HL-60/S4 treated with phorbol 12-myristate 13-acetate at 8.2 ng/mL for 4 days and 3 days (cell line): Measurements from ENCODE around the gene MAMSTR.
"Not testable (repeated sequence)": the region's sequence is repeated elsewhere in the genome, so short reads cannot be mapped to it uniquely, and the experiment has no call there.

Experiments used
- in situ Hi-C: fragments of 300-500 bp; cut with MboI; formaldehyde crosslinking; loops from 2 replicates; pipeline ENCODE4 v1.15.0; 2022; ENCODE audit warnings: low sequenced_read_pairs

The MAMSTR gene, protein sequence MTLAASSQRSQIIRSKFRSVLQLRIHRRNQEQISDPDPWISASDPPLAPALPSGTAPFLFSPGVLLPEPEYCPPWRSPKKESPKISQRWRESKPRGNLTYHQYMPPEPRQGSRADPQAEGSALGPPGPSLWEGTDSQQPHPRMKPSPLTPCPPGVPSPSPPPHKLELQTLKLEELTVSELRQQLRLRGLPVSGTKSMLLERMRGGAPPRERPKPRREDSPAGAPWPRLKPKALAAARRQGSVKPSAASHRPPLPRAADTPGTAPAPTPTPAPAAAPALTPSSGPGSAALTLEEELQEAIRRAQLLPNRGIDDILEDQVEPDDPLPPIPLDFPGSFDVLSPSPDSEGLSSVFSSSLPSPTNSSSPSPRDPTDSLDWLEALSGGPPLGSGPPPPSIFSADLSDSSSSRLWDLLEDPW

DNA sequence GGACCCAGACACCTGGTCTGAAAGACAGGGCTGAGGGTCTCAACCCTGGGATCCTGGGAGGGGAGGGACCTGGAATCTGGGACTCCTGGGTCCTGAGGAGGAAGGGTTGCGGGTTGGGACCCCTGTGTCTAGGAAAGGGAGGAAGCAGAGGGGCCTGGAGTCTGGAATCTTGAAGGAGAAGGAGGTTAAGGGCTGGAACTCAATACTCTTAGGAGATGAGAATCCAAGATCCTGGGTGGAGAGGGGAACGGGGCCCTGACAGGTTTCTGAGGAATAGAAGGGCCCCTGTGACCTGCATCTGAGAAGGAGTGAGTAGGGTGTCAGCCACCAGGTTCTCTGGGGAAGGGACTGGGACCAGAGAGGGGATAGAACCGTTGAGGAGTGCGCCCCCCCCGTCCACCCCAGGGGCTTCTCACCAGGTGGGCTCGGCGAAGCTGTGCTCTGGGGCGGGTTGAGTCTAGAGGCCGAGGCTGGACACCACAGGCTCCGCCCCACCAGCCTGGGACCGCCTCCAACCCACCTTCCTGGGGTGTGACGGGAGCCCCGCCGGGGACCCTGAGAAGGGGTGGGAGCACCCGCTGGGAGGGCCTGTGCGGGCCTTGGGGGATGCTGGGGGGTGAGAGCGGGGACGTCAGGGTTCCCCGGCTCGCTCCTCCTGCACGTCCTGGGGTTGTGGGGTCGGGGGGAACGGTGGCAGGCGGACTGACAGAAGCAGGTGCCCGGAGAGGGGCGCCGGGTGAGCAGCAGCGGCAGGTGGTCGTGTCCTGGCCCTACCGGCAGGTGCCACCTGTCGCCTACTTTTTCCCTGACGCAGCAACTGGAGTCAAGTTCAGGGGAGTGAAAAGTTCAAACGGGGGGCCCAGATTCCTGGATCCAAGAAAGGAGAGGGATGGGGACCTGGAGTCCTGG, at the start of gene MAMSTR:
Gene MAMSTR (minus strand): TSS at position 463 of the 909 bp plus-strand sequence. CDS start 694 bp downstream, outside the sequence.
- in situ Hi-C loops, result no loop called here

DNA sequence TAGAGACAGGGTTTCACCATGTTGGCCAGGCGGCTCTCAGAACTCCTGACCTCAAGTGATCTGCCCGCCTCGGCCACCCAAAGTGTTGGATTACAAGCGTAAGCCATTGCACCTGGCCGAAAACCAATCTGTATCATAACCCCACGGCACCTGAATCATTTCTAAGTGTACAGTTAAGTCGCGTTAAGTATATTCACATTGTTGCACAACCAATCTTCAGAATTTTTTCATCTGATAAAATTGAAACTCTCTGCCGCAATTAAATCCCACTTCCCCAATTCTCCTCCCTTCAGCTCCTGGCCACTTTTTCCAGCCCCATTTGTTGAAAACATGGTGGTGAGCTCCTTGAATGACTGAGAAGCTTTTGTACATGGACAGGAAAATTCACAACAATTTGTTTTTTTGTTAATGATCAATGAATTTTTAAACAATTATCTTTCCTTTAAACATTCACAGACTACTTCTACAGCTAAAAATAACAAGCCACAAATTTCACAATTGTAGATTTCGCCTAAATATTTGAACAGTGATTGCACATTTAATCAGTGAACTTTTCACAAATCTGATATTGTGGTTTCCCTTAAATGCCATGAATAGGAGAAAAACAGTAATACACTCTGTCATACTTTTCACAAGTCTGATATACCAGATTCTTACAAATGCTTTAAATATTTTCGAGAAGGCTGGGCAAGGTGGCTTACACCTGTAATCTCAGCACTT, 49.6 kb upstream of the MAMSTR start:
- in situ Hi-C loops, result no loop called here

DNA sequence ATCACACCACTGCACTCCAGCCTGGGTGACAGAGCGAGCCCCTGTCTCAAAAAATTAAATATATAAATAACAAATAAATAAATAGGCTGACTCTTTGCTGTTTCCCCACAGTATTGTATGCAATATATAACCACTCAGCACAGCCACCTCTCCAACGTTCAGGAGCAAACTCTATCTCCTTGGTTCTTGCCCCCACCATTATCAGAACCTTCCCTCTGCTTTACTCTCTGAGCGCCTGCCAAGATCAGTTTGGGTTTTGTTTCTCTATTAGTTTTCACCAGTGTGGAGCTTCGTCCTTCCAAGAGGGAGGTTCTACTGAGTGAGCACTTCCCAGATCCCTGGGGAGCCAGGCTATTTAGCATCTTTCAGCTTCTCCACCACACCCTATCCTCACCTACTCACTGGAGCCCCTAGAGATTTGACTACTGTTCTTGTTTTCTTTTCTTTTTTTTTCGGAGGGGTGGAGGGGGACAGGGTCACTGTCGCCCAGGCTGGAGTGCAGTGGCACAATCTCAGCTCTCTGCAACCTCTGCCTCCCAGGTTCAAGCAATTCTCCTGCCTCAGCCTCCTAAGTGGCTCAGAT, 48.7 kb upstream of the MAMSTR start:
- in situ Hi-C loops, result not testable (repeated sequence)

DNA sequence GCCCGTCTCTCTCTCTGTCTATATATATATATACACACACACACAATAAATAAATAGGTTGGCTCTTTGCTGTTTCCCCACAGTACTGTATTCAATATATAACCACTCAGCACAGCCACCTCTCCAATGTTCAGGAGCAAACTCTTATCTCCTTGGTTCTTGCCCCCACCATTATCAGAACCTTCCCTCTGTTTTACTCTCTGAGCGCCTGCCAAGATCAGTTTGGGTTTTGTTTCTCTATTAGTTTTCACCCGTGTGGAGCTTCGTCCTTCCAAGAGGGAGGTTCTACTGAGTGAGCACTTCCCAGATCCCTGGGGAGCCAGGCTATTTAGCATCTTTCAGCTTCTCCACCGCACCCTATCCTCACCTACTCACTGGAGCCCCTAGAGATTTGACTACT, 46.3 kb upstream of the MAMSTR start:
- in situ Hi-C loops, result not testable (repeated sequence)

DNA sequence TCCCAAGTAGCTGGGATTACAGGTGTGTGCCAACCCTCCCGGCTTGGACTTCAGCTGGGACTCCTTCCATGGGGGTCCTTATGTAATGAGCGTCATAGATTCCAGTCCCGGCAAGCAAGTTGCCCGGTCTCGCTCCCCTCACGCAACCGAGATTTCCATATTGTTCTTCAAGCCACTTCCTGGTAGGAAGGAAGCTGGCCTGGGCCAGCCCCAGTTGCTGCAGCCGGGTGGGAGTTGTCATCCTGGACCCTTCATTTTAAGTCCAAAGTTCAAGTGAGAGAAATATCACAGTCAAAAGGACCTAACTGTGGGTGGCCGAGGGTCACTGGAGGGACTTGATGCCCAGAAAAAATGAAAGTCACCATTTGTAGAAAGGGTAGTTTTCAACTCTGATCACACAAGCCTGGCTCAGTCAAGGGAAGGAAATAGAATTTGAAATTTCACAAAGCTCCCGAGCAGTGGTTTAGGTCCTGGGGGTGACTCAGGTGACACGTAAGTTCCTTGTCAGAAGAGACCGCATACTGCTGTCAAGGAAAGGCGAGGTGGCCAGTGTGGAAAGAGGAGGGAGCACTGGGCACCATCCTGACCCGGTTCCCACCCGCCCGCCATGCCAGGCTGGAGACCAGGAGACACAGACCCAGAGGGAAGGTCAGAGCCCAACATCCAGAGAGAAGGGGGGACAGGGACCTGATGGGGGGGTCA, 41.1 kb upstream of the MAMSTR start:
- in situ Hi-C loops, result no loop called here

DNA sequence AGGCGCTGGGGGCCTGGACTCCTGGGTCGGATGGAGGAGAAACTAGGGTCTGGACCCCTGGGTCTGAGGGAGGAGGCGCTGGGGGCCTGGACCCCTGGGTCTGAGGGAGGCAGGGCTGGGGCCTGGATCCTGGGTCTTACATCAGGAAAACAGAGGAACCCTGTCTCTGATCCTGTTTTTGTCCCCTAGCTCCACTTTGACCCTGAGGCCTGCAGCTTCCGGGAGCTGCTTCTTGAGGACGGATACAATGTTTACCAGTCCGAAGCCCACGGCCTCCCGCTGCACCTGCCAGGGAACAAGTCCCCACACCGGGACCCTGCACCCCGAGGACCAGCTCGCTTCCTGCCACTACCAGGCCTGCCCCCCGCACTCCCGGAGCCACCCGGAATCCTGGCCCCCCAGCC, 38.2 kb upstream of the MAMSTR start:
- in situ Hi-C loops, result no loop called here

DNA sequence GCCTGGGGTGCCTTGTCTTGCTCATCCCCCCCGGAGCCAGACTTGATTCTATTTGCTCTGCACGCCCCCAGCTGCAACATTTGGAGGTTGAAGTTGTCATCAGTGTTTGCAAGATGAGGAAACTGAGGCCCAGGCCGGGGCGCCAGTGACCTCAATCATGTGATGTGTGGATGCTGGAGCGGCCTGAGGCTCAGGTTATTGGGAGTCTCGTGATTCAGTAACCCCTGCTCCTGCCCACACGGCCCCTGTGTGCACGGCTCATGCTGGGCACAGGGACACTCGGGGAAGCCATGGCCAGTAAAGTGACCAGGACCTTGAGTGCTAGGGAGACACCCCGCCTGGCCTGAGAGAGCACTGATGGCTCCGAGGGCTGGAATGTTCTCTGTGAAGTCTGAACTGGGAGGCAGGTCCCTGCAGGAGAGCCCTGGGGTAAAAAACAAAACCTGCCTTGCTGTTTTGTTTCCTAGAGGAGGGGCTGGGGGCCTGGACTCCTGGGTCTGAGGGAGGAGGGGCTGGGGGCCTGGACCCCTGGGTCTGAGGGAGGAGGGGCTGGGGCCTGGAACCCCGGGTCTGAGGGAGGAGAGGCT, 37.7 kb upstream of the MAMSTR start:
- in situ Hi-C loops, result no loop called here

DNA sequence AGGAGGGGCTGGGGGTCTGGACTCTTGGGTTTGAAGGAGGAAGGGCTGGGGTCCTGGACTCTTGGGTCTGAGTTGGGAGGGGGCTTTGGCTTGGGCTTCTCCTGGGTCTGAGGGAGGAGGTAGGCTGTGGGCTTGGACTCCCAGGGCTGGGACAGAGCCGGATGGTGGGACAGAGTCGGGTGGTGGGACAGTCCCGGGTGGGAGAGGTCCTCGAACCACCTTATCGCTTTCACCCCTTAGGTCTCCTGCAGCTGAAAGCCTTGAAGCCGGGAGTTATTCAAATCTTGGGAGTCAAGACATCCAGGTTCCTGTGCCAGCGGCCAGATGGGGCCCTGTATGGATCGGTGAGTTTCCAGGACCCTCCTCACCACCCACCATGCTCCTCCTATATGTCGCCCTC, 37.2 kb upstream of the MAMSTR start:
- in situ Hi-C loops, result no loop called here

DNA sequence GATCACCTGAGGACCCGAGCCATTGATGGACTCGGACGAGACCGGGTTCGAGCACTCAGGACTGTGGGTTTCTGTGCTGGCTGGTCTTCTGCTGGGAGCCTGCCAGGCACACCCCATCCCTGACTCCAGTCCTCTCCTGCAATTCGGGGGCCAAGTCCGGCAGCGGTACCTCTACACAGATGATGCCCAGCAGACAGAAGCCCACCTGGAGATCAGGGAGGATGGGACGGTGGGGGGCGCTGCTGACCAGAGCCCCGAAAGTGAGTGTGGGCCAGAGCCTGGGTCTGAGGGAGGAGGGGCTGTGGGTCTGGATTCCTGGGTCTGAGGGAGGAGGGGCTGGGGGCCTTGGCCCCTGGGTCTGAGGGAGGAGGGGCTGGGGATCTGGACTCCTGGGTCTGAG, 36.7 kb upstream of the MAMSTR start:
- in situ Hi-C loops, result no loop called here

DNA sequence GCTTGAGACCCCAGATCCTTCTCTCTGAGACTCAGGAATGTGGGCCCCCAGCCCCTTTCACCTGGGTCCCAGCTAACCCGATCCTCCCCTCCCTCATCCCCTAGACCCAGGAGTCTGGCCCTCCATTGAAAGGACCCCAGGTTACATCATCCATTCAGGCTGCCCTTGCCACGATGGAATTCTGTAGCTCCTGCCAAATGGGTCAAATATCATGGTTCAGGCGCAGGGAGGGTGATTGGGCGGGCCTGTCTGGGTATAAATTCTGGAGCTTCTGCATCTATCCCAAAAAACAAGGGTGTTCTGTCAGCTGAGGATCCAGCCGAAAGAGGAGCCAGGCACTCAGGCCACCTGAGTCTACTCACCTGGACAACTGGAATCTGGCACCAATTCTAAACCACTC, 36.3 kb upstream of the MAMSTR start:
- in situ Hi-C loops, result no loop called here

DNA sequence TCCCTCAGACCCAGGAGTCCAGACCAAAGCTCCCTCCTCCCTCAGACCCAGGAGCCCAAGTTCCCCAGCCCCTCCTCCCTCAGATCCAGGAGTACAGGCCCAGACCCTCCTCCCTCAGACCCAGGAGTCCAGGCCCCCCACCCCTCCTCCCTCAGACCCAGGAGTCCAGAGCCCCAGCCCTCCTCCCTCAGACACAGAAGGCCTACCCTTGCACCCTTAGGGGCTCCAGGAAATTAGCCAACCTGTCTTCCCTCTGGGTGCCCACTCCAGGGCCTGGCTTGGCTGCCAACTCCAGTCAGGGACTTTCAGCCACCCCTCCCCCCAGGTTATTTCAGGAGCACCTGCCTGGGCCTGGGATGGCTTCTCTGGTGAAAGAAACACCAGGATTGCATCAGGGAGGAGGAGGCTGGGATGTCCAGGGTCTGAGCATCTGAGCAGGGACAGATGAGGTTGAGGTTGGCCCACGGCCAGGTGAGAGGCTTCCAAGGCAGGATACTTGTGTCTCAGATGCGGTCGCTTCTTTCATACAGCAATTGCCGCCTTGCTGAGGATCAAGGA, 35.6 kb upstream of the MAMSTR start, which contains the start of gene FGF21:
Gene FGF21 (plus strand): TSS at position 441 of the 558 bp plus-strand sequence. CDS start 713 bp downstream, outside the sequence.
- in situ Hi-C loops, result no loop called here

DNA sequence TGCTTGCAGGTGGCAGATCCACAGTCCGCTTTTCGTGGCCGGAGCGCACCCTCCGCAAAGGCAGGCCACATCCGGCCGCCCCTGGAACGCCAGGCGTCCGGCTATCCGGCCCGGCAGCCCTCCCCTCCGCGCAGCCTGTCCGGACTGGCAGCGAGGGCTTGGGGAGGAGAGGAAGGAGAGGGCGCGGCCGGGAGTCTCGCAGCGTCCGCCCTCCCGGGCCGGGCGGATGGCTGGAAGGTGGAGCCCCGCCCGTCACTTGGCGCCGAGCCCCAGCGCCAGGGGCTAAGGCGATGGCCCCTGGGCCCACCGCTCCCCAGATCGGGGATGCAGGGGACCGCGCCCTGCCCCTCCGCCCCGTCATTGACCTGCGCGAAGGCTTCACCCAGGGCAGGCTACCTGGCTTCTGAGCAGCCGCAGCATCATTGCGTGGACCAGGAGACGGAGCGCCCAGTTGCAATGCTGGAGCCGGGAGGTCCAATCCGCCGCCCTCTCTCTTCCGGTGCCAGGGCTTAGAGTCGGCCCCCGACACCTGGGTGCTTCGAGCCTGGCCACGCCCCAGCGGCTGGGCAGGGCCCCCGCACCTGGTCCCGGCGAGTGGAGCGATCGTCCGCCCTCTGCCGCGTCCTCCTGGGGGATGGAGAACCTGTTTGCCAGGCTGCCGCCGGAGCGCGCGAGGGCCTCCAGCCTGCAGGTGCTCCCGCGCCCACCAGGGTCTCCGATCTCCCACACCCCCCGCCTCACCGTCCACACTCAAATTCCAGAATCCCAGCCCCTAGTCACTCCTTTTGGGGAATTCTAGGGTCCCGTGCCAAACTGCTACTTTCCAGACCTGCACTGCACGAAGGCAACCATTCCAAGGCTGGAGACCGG, 33.2 kb upstream of the MAMSTR start, which contains the start of gene FUT1:
Gene FUT1 (minus strand): TSS at position 146 of the 870 bp plus-strand sequence. CDS start 1,360 bp downstream, outside the sequence.
- in situ Hi-C loops, result no loop called here

DNA sequence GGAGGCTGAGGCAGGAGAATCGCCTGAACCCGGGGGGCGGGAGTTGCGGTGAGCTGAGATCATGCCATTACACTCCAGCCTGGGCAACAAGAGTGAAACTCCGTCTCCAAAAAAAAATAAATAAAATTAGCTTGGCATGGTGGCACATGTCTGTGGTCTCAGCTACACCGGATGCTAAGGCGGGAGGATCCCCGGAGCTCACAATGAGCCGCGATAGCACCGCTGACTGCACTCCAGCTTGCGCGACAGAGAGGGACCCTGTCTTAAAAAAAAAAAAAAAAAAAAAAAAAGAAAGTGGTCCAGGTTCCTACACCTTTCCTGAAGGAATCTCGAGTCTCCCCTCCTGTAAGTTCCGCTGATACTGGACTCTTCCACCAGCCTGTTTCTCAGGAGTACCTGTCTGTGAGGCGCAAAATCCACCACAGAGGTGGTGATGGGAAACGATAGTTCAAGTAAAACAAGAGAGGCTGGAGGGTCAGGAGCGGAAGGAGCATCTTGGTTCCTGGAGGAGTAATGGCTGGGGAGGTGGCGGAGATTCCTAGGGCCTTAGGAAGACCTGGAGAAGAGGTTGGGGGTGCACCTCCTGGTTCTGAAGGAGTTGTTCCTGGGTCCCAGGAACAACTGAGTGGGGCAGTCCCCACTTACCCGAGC, 32.4 kb upstream of the MAMSTR start:
- in situ Hi-C loops, result no loop called here

DNA sequence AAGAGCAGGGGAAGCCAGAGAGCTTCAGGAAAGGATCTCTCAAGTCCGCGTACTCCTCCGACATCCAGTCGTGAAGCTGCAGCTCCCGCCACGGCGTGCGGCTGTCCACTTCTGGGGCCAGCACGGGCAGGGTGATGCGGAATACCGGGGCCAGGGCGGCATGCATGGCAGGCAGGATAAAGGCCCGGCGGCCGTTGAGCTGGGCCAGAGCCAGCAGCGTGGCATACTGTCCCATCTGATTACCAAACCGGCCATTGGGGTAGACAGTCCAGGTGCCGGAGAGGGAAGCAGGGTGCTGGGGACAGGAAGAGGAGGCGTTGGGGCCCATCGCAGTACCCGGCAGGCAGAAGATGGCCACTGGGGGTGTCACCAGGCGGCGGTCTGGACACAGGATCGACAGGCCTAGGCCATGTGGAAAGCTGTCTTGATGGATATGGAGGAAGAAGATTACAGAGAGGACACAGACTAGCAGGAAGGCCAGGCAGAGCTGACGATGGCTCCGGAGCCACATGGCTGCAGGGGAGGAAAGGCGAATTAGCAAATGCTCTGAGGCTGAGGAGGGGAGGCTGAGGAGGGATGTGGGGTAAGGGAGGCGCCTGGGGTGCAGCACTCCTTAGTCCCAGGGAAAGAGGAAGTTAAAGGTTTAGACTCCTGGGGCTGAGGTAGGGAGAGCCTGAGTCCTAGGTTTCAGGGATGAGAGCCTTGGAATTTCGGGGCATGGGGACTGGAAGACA, 31.4 kb upstream of the MAMSTR start:
- in situ Hi-C loops, result no loop called here

DNA sequence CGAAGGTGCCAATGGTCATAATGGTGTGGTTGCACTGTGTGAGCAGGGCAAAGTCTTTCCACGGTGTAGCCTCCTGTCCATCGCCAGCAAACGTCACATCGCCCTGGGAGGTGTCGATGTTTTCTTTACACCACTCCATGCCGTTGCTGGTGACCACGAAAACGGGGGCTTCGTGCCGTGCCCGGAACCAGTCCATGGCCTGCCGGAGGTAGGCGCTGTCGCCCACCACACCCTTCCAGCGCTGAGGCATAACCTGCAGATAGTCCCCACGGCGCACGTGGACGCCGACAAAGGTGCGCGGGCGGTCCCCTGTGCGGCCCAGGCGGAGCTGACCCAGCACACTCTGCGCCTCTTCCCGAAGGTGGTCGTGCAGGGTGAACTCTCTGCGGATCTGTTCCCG, 30.8 kb upstream of the MAMSTR start:
- in situ Hi-C loops, result no loop called here

DNA sequence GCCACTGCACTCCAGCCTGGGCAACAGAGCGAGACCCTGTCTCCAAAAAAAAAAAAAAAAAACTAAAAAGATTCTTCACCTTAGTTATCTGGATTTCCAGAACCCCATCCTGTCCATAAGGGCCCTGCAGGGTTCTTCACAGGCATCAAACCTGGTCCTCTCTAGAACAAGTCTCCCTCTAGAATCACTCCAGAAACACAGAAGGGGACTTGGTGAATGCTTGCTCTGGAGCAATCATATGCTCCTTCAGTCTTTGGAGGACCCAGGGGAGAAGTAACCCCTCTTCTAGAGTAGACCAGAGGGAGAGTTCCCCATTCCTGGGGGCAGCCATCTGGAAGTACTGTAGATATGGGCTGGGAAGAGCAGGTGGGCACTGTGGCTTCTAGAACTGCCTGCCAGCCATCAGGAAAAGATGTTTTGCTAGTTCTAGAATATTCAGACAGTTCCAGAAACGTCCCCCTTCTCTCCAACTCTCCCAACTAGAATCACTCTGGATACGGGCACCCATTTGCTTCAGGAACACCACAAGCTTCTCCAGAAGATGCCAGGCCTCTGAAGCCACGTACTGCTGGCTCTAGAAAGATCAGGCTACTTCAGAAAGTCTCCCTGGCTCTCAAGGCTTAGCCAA, 30.2 kb upstream of the MAMSTR start:
- in situ Hi-C loops, result no loop called here
